ENCODE results near the gene GPS1. TPM values are rescaled to one million over a fixed set of nuclear protein-coding genes. Genes with fewer than 3 reads are reported as not detected.

Gene GPS1
- total RNA-seq, 3 donors from 2014 or later = 68.8 to 95.4 (median 94.4) TPM

GRCh38 chr17:82024859-82025258 lies 26.8 kb upstream of the GPS1 start:
- no peak for DNase-seq (ENCODE audit: low spot score in 2 of 2)
- no peak overlapping the region for H3K27ac ChIP-seq
- no peak overlapping the region for H3K4me3 ChIP-seq
- intact Hi-C loops (cut with DNase I; ENCODE audit: low total_unique reads) = no loop called here
- H3K9me3 ChIP-seq = no peaks in the 10 kb centered on the region
- H3K36me3 ChIP-seq = no peaks in the 10 kb centered on the region
- peaks cover 6 to 22% of the 10 kb centered on the region in 2 donors for H3K4me1 ChIP-seq
- TF ChIP-seq POLR2A (IDR thresholded peaks at IDR 0.05) (no peak), POLR2AphosphoS5 (IDR thresholded peaks at IDR 0.05) (no peak), CTCF (IDR thresholded peaks at IDR 0.05) (no peak)
- no peaks in the 10 kb centered on the region for H3K27me3 ChIP-seq

- Histone ChIP-seq H3K36me3 (no peaks in the 10 kb centered on the region), H3K9me3 (no peaks in the 10 kb centered on the region), H3K27ac (no peak overlapping the region), H3K4me1 (peaks cover 11 to 26% of the 10 kb centered on the region in 2 donors), H3K27me3 (no peaks in the 10 kb centered on the region), H3K4me3 (no peak overlapping the region)
- intact Hi-C loops (cut with DNase I; ENCODE audit: low total_unique reads) = no loop called here
- no peak for DNase-seq (ENCODE audit: low spot score in 2 of 2)
- no peak for TF ChIP-seq POLR2AphosphoS5 (IDR thresholded peaks at IDR 0.05)
Observed at GRCh38 chr17:82025401-82026107, 26.1 kb upstream of the GPS1 start.

GRCh38 chr17:82028246-82028645 lies 23.5 kb upstream of the GPS1 start:
- intact Hi-C loops (cut with DNase I; ENCODE audit: low total_unique reads) = no loop called here
- Histone ChIP-seq H3K27me3 (no peaks in the 10 kb centered on the region), H3K4me3 (no peak overlapping the region), H3K4me1 (peaks cover 5 to 11% of the 10 kb centered on the region in 2 donors), H3K27ac (no peak overlapping the region), H3K9me3 (no peaks in the 10 kb centered on the region), H3K36me3 (no peaks in the 10 kb centered on the region)
- DNase-seq (ENCODE audit: low spot score in 2 of 2) = no peak
- TF ChIP-seq POLR2A (IDR thresholded peaks at IDR 0.05) = no peak
- TF ChIP-seq POLR2AphosphoS5 (IDR thresholded peaks at IDR 0.05) = no peak
- TF ChIP-seq CTCF (IDR thresholded peaks at IDR 0.05) = no peak

GRCh38 chr17:82028966-82029365 lies 22.7 kb upstream of the GPS1 start:
- no peak for DNase-seq (ENCODE audit: low spot score in 2 of 2)
- intact Hi-C loops (cut with DNase I; ENCODE audit: low total_unique reads) = no loop called here
- Histone ChIP-seq H3K9me3 (no peaks in the 10 kb centered on the region), H3K27ac (no peak overlapping the region), H3K4me1 (peaks cover 5 to 9% of the 10 kb centered on the region in 2 donors), H3K27me3 (no peaks in the 10 kb centered on the region), H3K36me3 (no peaks in the 10 kb centered on the region), H3K4me3 (no peak overlapping the region)
- no peak for TF ChIP-seq POLR2AphosphoS5 (IDR thresholded peaks at IDR 0.05)
- TF ChIP-seq CTCF (IDR thresholded peaks at IDR 0.05) = no peak
- TF ChIP-seq POLR2A (IDR thresholded peaks at IDR 0.05) = no peak

GRCh38 chr17:82029391-82029790 lies 22.3 kb upstream of the GPS1 start:
- no peak for DNase-seq (ENCODE audit: low spot score in 2 of 2)
- no peaks in the 10 kb centered on the region for H3K9me3 ChIP-seq
- no peak overlapping the region for H3K27ac ChIP-seq
- no peaks in the 10 kb centered on the region for H3K27me3 ChIP-seq
- H3K4me1 ChIP-seq = peaks cover 5% of the 10 kb centered on the region in 2 donors
- H3K4me3 ChIP-seq = no peak overlapping the region
- TF ChIP-seq POLR2A (IDR thresholded peaks at IDR 0.05) (no peak), CTCF (IDR thresholded peaks at IDR 0.05) (no peak), POLR2AphosphoS5 (IDR thresholded peaks at IDR 0.05) (no peak)
- intact Hi-C loops (cut with DNase I; ENCODE audit: low total_unique reads) = no loop called here
- H3K36me3 ChIP-seq = no peaks in the 10 kb centered on the region
